ENCODE results near the gene ZNF467.

Gene ZNF467

DNA sequence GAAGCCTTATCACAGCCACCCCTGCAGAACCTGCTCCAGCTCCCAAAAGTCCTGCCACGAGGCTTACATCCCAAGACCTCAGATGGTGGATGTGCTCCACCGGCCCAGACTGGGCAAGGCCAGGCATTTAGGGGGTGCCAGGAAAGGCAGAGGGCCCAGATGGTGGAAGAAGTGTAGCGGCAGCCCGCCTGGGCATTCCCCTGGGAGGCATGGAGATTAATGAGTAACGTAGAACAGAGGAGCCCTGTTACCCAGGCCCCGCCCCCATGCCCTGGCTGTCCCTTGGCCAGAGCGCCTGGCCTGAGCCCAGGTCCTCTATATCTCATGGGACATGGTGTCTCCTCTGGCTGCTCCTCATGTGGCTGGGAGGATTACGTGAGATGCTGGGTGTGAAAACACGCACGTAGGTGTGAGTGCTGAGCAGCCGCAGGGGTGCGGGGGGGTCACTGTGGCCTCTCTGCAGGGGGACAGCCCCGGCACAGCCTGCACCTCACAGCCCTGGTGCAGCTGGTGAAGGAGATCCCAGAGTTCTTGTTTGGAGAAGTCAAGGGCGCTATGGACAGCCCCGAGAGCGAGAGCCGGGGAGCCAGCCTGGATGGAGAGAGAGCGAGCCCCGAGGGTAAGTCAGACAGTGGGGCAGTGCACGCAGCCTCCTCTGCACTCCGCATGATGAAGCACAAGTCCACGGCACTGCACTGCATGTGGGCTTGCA, 52.9 kb downstream of the ZNF467 start:
- in situ Hi-C loops (cut with HindIII; ENCODE audit: low sequenced_read_pairs): no loop called here
- H3K4me3 ChIP-seq (ENCODE audit: low read depth, low read length): no peak overlapping the region
- no peak for DNase-seq (ENCODE audit: low read depth)
- TF ChIP-seq, protein P1, sequence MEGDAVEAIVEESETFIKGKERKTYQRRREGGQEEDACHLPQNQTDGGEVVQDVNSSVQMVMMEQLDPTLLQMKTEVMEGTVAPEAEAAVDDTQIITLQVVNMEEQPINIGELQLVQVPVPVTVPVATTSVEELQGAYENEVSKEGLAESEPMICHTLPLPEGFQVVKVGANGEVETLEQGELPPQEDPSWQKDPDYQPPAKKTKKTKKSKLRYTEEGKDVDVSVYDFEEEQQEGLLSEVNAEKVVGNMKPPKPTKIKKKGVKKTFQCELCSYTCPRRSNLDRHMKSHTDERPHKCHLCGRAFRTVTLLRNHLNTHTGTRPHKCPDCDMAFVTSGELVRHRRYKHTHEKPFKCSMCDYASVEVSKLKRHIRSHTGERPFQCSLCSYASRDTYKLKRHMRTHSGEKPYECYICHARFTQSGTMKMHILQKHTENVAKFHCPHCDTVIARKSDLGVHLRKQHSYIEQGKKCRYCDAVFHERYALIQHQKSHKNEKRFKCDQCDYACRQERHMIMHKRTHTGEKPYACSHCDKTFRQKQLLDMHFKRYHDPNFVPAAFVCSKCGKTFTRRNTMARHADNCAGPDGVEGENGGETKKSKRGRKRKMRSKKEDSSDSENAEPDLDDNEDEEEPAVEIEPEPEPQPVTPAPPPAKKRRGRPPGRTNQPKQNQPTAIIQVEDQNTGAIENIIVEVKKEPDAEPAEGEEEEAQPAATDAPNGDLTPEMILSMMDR (IDR thresholded peaks at IDR 0.05; ENCODE audit: low read depth, low read length, missing control alignments): no peak

DNA sequence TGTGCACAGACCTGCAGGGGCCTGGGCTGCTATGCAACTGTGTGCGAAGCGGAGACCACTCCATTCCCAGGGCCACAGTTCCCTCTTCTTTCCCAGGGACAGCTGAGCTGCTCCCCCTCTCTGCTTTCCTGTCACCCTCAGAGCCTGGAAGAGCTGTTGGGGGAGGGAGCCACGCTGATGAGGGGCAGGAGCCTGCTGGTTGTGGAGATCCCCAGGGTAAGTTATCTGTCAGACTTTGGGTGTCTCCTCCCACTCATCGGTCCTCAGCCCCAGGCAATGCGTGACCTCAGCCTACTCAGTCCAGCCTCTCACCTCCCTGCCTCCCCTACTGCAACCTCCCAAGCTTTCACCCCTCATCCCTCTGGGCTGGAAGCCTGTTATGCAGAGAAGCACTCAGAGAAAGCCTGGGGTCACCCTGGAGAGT, 53.5 kb downstream of the ZNF467 start:
- no peak overlapping the region for H3K4me3 ChIP-seq (ENCODE audit: low read depth, low read length)
- TF ChIP-seq, protein P1 (IDR thresholded peaks at IDR 0.05; ENCODE audit: low read depth, low read length, missing control alignments): no peak
- in situ Hi-C loops (cut with HindIII; ENCODE audit: low sequenced_read_pairs): no loop called here
- no peak for DNase-seq (ENCODE audit: low read depth)

DNA sequence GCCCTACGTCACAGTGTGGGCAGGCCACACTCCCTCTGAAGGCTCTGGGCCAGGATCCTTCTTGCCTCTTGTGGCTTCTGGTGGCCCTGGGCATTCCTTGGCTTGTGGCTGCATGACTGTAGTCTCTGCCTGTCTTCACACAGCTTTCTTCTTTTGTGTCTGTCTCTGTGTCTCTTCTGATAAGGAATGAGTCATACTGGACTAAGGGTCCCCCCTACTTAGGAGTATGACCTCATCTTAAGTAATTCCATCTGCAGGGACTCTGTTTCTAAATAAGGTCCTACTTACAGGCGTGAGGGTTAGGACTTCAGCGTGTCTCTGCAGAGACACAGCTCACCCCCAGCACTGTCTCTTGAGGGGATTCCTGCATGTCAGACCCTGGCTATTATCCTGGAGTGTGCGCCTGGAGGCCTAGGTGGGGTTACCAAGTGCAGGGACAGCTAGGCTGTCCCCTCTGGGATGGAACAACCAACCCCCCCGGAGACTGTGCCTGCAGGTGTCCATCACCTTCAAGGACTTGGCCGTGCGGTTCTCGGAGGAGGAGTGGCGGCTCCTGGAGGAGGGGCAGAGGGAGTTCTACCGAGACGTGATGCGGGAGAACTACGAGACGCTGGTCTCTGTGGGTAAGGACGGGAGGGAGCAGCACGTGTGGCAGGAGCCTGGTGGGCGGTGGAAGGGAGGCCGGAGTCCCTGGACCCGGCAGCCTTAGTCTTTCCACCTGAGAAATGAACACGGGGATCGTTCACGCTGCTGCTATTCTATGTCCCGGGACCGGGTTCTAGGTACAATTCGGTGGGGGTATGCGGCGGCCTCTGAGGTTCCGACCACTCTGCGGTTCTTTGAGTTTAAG, 54.1 kb downstream of the ZNF467 start:
- peak; percentile 34 for DNase-seq (ENCODE audit: low read depth)
- TF ChIP-seq, protein P1 (IDR thresholded peaks at IDR 0.05; ENCODE audit: low read depth, low read length, missing control alignments): no peak
- H3K4me3 ChIP-seq (ENCODE audit: low read depth, low read length): no peak overlapping the region
- in situ Hi-C loops (cut with HindIII; ENCODE audit: low sequenced_read_pairs): no loop called here

DNA sequence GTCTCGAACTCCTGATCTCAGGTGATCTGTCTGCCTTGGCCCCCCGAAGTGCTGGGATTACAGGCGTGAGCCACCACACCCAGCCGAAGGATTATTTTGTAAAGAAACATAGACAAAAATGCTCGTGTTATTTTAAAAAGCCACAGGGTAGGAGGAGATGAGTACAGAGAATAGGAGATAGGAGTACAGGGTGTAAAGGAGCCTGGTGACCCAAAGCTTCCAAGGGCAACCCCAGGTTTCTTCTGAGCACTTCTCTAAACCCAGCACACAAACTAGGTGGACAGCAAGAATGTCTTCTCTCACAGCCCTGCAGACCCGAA, 54.7 kb downstream of the ZNF467 start:
- H3K4me3 ChIP-seq (ENCODE audit: low read depth, low read length): no peak overlapping the region
- in situ Hi-C loops (cut with HindIII; ENCODE audit: low sequenced_read_pairs): no loop called here
- no peak for DNase-seq (ENCODE audit: low read depth)
- TF ChIP-seq, protein P1 (IDR thresholded peaks at IDR 0.05; ENCODE audit: low read depth, low read length, missing control alignments): no peak

DNA sequence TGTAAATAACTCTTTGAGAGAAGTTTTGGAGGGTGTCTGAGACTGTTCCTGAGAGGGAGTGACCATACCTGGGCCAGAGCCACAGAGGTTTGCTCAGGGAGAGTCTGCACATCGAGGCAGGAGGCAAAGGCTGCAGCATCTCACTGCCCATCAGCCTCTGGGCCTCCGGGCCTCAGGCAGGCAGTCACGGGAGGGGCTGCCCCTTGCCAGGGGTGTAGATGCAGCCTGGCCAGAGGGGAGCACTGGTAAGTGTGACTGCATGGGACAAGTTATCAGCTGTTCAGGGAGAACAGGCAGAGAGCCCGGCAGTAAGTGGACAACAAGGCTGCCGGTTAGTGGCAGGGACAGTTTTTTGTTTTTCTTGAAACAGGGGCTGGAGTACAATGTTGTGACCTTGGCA, 55.9 kb downstream of the ZNF467 start:
- no peak for DNase-seq (ENCODE audit: low read depth)
- TF ChIP-seq, protein P1 (IDR thresholded peaks at IDR 0.05; ENCODE audit: low read depth, low read length, missing control alignments): no peak
- H3K4me3 ChIP-seq (ENCODE audit: low read depth, low read length): no peak overlapping the region
- in situ Hi-C loops (cut with HindIII; ENCODE audit: low sequenced_read_pairs): no loop called here

DNA sequence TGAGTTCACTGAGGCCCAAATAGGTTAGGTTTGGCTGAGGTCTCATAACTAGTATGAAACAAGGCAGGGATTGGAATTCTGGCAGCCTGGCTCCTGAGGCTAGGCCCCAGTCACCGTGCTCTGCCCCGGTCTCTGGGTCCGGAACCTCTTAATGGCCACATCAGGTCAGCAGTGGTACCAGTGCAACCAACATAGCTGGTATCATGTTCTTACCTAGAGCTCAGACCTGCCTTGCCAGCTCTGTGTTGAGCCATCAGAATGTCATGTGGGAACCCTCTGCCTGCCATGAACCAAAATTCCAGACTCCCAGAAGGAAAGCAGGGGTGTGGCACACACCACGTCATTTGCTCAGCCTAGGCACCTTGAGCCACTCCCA, 56.5 kb downstream of the ZNF467 start:
- in situ Hi-C loops (cut with HindIII; ENCODE audit: low sequenced_read_pairs): no loop called here
- TF ChIP-seq, protein P1 (IDR thresholded peaks at IDR 0.05; ENCODE audit: low read depth, low read length, missing control alignments): no peak
- no peak for DNase-seq (ENCODE audit: low read depth)
- no peak overlapping the region for H3K4me3 ChIP-seq (ENCODE audit: low read depth, low read length)
